ENCODE results near the gene MRRF.
"Not testable (repeated sequence)": the region's sequence is repeated elsewhere in the genome, so short reads cannot be mapped to it uniquely, and the experiment has no call there.

MRRF gene

GRCh38 chr9:122363131-122363530 is 98.4 kb downstream of the MRRF start:
- DNase-seq, result not testable (repeated sequence)

GRCh38 chr9:122364117-122364782 is 99.6 kb downstream of the MRRF start:
- DNase-seq, result no peak

- DNase-seq, result no peak
These were observed 100.1 kb downstream of the MRRF start for GRCh38 chr9:122364783-122365150.

GRCh38 chr9:122366074-122366660 is 101.5 kb downstream of the MRRF start:
- no peak for DNase-seq

GRCh38 chr9:122367065-122367464 is 102.4 kb downstream of the MRRF start:
- no peak for DNase-seq

- DNase-seq, result no peak
These were observed 103.2 kb downstream of the MRRF start for GRCh38 chr9:122367774-122368460.

GRCh38 chr9:122368642-122369041 is 104.0 kb downstream of the MRRF start:
- DNase-seq, result no peak

GRCh38 chr9:122370303-122370702 is 105.6 kb downstream of the MRRF start:
- no peak for DNase-seq

- no peak for DNase-seq
These were observed 106.4 kb downstream of the MRRF start, which contains the start of gene PTGS1 for GRCh38 chr9:122370869-122371755. TSS of gene PTGS1 (plus strand) at chr9:122371024. CDS start at chr9:122371085, 61 bp downstream.

GRCh38 chr9:122371846-122372245 is 107.2 kb downstream of the MRRF start:
- DNase-seq, result no peak

GRCh38 chr9:122372856-122373845 is 108.5 kb downstream of the MRRF start:
- DNase-seq, result no peak

- DNase-seq, result no peak
These were observed 110.3 kb downstream of the MRRF start for GRCh38 chr9:122374885-122375420.

GRCh38 chr9:122376796-122377195 is 112.1 kb downstream of the MRRF start:
- no peak for DNase-seq

- DNase-seq, result no peak
These were observed 112.8 kb downstream of the MRRF start for GRCh38 chr9:122377241-122378164.

GRCh38 chr9:122378236-122378635 is 113.6 kb downstream of the MRRF start:
- no peak for DNase-seq

GRCh38 chr9:122379340-122379739 is 114.7 kb downstream of the MRRF start:
- DNase-seq, result no peak

- no peak for DNase-seq
These were observed 115.6 kb downstream of the MRRF start for GRCh38 chr9:122380293-122380692.
